Activated naive CD8-positive, alpha-beta T cell treated with anti-CD3 and anti-CD28 coated beads, Interleukin-2, amount 50 U/mL, for 24 hours (primary cell): ENCODE data around the gene ATF6.
"Not testable (repeated sequence)": the region's sequence is repeated elsewhere in the genome, so short reads cannot be mapped to it uniquely, and the experiment has no call there.

ENCODE experiments used
- ATAC-seq: fragments of 150-1000 bp; cut with Tn5 transposase; one replicate; pipeline ENCODE4 v1.10.0; 2021
- DNase-seq: peaks from one replicate; pipeline ENCODE4 v3.0.0; 2021
- H3K27ac Mint-ChIP-seq: one replicate; pipeline ENCODE4 v1.8.0; 2021; ENCODE audit warnings: mild to moderate bottlenecking, mixed read lengths
- H3K27me3 Mint-ChIP-seq: one replicate; pipeline ENCODE4 v1.8.0; 2021; ENCODE audit warnings: mixed read lengths
- H3K36me3 Mint-ChIP-seq: one replicate; pipeline ENCODE4 v1.8.0; 2021; ENCODE audit warnings: low read depth, mixed read lengths
- H3K4me1 Mint-ChIP-seq: one replicate; pipeline ENCODE4 v1.8.0; 2021; ENCODE audit warnings: mixed read lengths
- H3K4me3 Mint-ChIP-seq: one replicate; pipeline ENCODE4 v1.8.0; 2021; ENCODE audit warnings: mild to moderate bottlenecking, moderate library complexity, mixed read lengths
- H3K9me3 Mint-ChIP-seq: one replicate; pipeline ENCODE4 v1.8.0; 2021; ENCODE audit warnings: mixed read lengths

Gene ATF6

GRCh38 chr1:161749509-161750407 lies 16.4 kb upstream of the ATF6 start, which contains the start of gene DUSP12:
Gene DUSP12 (plus strand): TSS chr1:161749786. CDS start chr1:161749802, 16 bp downstream.
- Mint-ChIP-seq H3K9me3 (peaks cover 9% of the 10 kb centered on the region), H3K4me1 (peaks cover 43% of the 10 kb centered on the region), H3K4me3 (peak within 1 kb of the TSS; percentile 99), H3K27me3 (peaks cover 7% of the 10 kb centered on the region), H3K36me3 (peaks cover 34% of the 10 kb centered on the region), H3K27ac (peak within 1 kb of the TSS; percentile 95)
- DNase-seq (peak; percentile 89), ATAC-seq (peak; percentile 97)

GRCh38 chr1:161763522-161764098 lies 2.5 kb upstream of the ATF6 start:
- peak overlapping the region; percentile 52 for H3K27ac Mint-ChIP-seq
- no peaks in the 10 kb centered on the region for H3K27me3 Mint-ChIP-seq
- DNase-seq = peak; percentile 40
- ATAC-seq = no peak
- H3K4me3 Mint-ChIP-seq = peak overlapping the region; percentile 73
- H3K4me1 Mint-ChIP-seq = peaks cover 43% of the 10 kb centered on the region
- H3K36me3 Mint-ChIP-seq = peaks cover 6% of the 10 kb centered on the region
- H3K9me3 Mint-ChIP-seq = no peaks in the 10 kb centered on the region

- H3K9me3 Mint-ChIP-seq = no peaks in the 10 kb centered on the region
- peak overlapping the region; percentile 35 for H3K27ac Mint-ChIP-seq
- ATAC-seq = no peak
- H3K4me1 Mint-ChIP-seq = peaks cover 43% of the 10 kb centered on the region
- peak overlapping the region; percentile 97 for H3K4me3 Mint-ChIP-seq
- no peak for DNase-seq
- peaks cover 3% of the 10 kb centered on the region for H3K36me3 Mint-ChIP-seq
- H3K27me3 Mint-ChIP-seq = no peaks in the 10 kb centered on the region
Measured at GRCh38 chr1:161768461-161768860, 2.3 kb downstream of the ATF6 start.

GRCh38 chr1:161768986-161769672 lies 3.0 kb downstream of the ATF6 start:
- DNase-seq (no peak), ATAC-seq (no peak)
- peaks cover 5% of the 10 kb centered on the region for H3K36me3 Mint-ChIP-seq
- no peaks in the 10 kb centered on the region for H3K9me3 Mint-ChIP-seq
- H3K4me3 Mint-ChIP-seq = no peak overlapping the region
- peaks cover 37% of the 10 kb centered on the region for H3K4me1 Mint-ChIP-seq
- no peaks in the 10 kb centered on the region for H3K27me3 Mint-ChIP-seq
- no peak overlapping the region for H3K27ac Mint-ChIP-seq

- not testable (repeated sequence) for H3K36me3 Mint-ChIP-seq, DNase-seq, H3K4me3 Mint-ChIP-seq, ATAC-seq, H3K9me3 Mint-ChIP-seq, H3K27me3 Mint-ChIP-seq
- Mint-ChIP-seq H3K27ac (peak overlapping the region; percentile 9), H3K4me1 (peaks cover 37% of the 10 kb centered on the region)
Measured at GRCh38 chr1:161769673-161770045, 3.5 kb downstream of the ATF6 start.

- DNase-seq = no peak
- Mint-ChIP-seq H3K27ac (peak overlapping the region; percentile 9), H3K4me1 (peaks cover 32% of the 10 kb centered on the region), H3K27me3 (no peaks in the 10 kb centered on the region), H3K36me3 (peaks cover 5% of the 10 kb centered on the region), H3K4me3 (no peak overlapping the region), H3K9me3 (no peaks in the 10 kb centered on the region)
- ATAC-seq = no peak
Measured at GRCh38 chr1:161770250-161770649, 4.1 kb downstream of the ATF6 start.

GRCh38 chr1:161771161-161771560 lies 5.0 kb downstream of the ATF6 start:
- peaks cover 5% of the 10 kb centered on the region for H3K36me3 Mint-ChIP-seq
- ATAC-seq (no peak), DNase-seq (no peak)
- no peaks in the 10 kb centered on the region for H3K27me3 Mint-ChIP-seq
- no peaks in the 10 kb centered on the region for H3K9me3 Mint-ChIP-seq
- no peak overlapping the region for H3K27ac Mint-ChIP-seq
- H3K4me1 Mint-ChIP-seq = peaks cover 27% of the 10 kb centered on the region
- H3K4me3 Mint-ChIP-seq = no peak overlapping the region

- ATAC-seq (peak; percentile 21), DNase-seq (no peak)
- Mint-ChIP-seq H3K4me3 (no peak overlapping the region), H3K9me3 (no peaks in the 10 kb centered on the region), H3K27ac (no peak overlapping the region), H3K36me3 (peaks cover 5% of the 10 kb centered on the region), H3K27me3 (no peaks in the 10 kb centered on the region), H3K4me1 (peaks cover 21% of the 10 kb centered on the region)
Measured at GRCh38 chr1:161771973-161772372, 5.9 kb downstream of the ATF6 start.

GRCh38 chr1:161772397-161772796 lies 6.3 kb downstream of the ATF6 start:
- H3K4me1 Mint-ChIP-seq = peaks cover 17% of the 10 kb centered on the region
- DNase-seq (no peak), ATAC-seq (no peak)
- no peak overlapping the region for H3K4me3 Mint-ChIP-seq
- H3K27me3 Mint-ChIP-seq = no peaks in the 10 kb centered on the region
- H3K9me3 Mint-ChIP-seq = no peaks in the 10 kb centered on the region
- H3K36me3 Mint-ChIP-seq = peaks cover 5% of the 10 kb centered on the region
- no peak overlapping the region for H3K27ac Mint-ChIP-seq

GRCh38 chr1:161773791-161774190 lies 7.7 kb downstream of the ATF6 start:
- no peak for DNase-seq
- Mint-ChIP-seq H3K4me3 (no peak overlapping the region), H3K9me3 (no peaks in the 10 kb centered on the region), H3K27ac (no peak overlapping the region), H3K27me3 (no peaks in the 10 kb centered on the region), H3K4me1 (peaks cover 8% of the 10 kb centered on the region), H3K36me3 (peaks cover 5% of the 10 kb centered on the region)
- no peak for ATAC-seq

- ATAC-seq (no peak), DNase-seq (no peak)
- H3K27me3 Mint-ChIP-seq = no peaks in the 10 kb centered on the region
- H3K9me3 Mint-ChIP-seq = no peaks in the 10 kb centered on the region
- H3K4me3 Mint-ChIP-seq = no peak overlapping the region
- H3K36me3 Mint-ChIP-seq = peaks cover 18% of the 10 kb centered on the region
- no peak overlapping the region for H3K27ac Mint-ChIP-seq
- peaks cover 5% of the 10 kb centered on the region for H3K4me1 Mint-ChIP-seq
Measured at GRCh38 chr1:161777261-161777660, 11.1 kb downstream of the ATF6 start.

- Mint-ChIP-seq H3K36me3 (peaks cover 25% of the 10 kb centered on the region), H3K27ac (no peak overlapping the region), H3K4me3 (no peak overlapping the region), H3K9me3 (no peaks in the 10 kb centered on the region), H3K4me1 (peaks cover 9% of the 10 kb centered on the region), H3K27me3 (no peaks in the 10 kb centered on the region)
- DNase-seq (no peak), ATAC-seq (no peak)
Measured at GRCh38 chr1:161778522-161778921, 12.4 kb downstream of the ATF6 start.

- peaks cover 9% of the 10 kb centered on the region for H3K4me1 Mint-ChIP-seq
- H3K36me3 Mint-ChIP-seq = peaks cover 27% of the 10 kb centered on the region
Measured at GRCh38 chr1:161779393-161779792, 13.3 kb downstream of the ATF6 start.

GRCh38 chr1:161781995-161782394 lies 15.9 kb downstream of the ATF6 start:
- H3K36me3 Mint-ChIP-seq = peaks cover 43% of the 10 kb centered on the region
- no peak overlapping the region for H3K4me3 Mint-ChIP-seq
- ATAC-seq (no peak), DNase-seq (no peak)
- no peaks in the 10 kb centered on the region for H3K27me3 Mint-ChIP-seq
- H3K9me3 Mint-ChIP-seq = no peaks in the 10 kb centered on the region
- peaks cover 9% of the 10 kb centered on the region for H3K4me1 Mint-ChIP-seq
- no peak overlapping the region for H3K27ac Mint-ChIP-seq

More at GRCh38 chr1:161779393-161779792, 13.3 kb downstream of the ATF6 start:
- H3K27me3 Mint-ChIP-seq = no peaks in the 10 kb centered on the region
- H3K27ac Mint-ChIP-seq = no peak overlapping the region
- no peaks in the 10 kb centered on the region for H3K9me3 Mint-ChIP-seq
- no peak overlapping the region for H3K4me3 Mint-ChIP-seq
- DNase-seq (no peak), ATAC-seq (no peak)

GRCh38 chr1:161782886-161783285 lies 16.8 kb downstream of the ATF6 start:
- H3K4me1 Mint-ChIP-seq = peaks cover 9% of the 10 kb centered on the region
- peak; percentile 61 for ATAC-seq

More at GRCh38 chr1:161782886-161783285, 16.8 kb downstream of the ATF6 start:
- peak overlapping the region; percentile 3 for H3K27ac Mint-ChIP-seq
- H3K9me3 Mint-ChIP-seq = no peaks in the 10 kb centered on the region
- no peak for DNase-seq
- no peaks in the 10 kb centered on the region for H3K27me3 Mint-ChIP-seq
- H3K36me3 Mint-ChIP-seq = peaks cover 49% of the 10 kb centered on the region
- no peak overlapping the region for H3K4me3 Mint-ChIP-seq
